HG02981 (cell line): Measurements from ENCODE around the gene PIWIL4.
A peak's percentile ranks its signal among the peaks of the same experiment; 100 is the strongest.

Experiments used
- ATAC-seq: cut with Tn5 transposase; IDR thresholded peaks from one replicate; pipeline ENCODE4 v1.9.1; 2021; ENCODE audit warnings: mild to moderate bottlenecking, moderate library complexity; ENCODE audit not compliant: unreplicated experiment

The PIWIL4 gene

GRCh38 chr11:94567181-94567670, at the start of gene PIWIL4:
Gene PIWIL4 (plus strand): TSS chr11:94567368. CDS start chr11:94567519, 151 bp downstream.
- ATAC-seq = no peak

GRCh38 chr11:94518300-94518699, 48.9 kb upstream of the PIWIL4 start:
- ATAC-seq = no peak

- peak; percentile 51 for ATAC-seq
Measured at GRCh38 chr11:94519478-94520084, 47.6 kb upstream of the PIWIL4 start.

- peak; percentile 67 for ATAC-seq
Measured at GRCh38 chr11:94521684-94522083, 45.5 kb upstream of the PIWIL4 start.

- ATAC-seq = no peak
Measured at GRCh38 chr11:94524341-94524740, 42.8 kb upstream of the PIWIL4 start.

- no peak for ATAC-seq
Measured at GRCh38 chr11:94525546-94526324, 41.4 kb upstream of the PIWIL4 start.

- ATAC-seq = no peak
Measured at GRCh38 chr11:94526645-94527438, 40.3 kb upstream of the PIWIL4 start.

- ATAC-seq = no peak
Measured at GRCh38 chr11:94528551-94528950, 38.6 kb upstream of the PIWIL4 start.

GRCh38 chr11:94532211-94532610, 35.0 kb upstream of the PIWIL4 start:
- no peak for ATAC-seq

GRCh38 chr11:94533206-94533605, 34.0 kb upstream of the PIWIL4 start:
- no peak for ATAC-seq

- ATAC-seq = no peak
Measured at GRCh38 chr11:94533696-94534630, 33.2 kb upstream of the PIWIL4 start.

GRCh38 chr11:94536386-94536785, 30.8 kb upstream of the PIWIL4 start:
- no peak for ATAC-seq

- ATAC-seq = no peak
Measured at GRCh38 chr11:94537031-94537600, 30.1 kb upstream of the PIWIL4 start.

- ATAC-seq = no peak
Measured at GRCh38 chr11:94539420-94539819, 27.7 kb upstream of the PIWIL4 start.

GRCh38 chr11:94543695-94544645, 23.2 kb upstream of the PIWIL4 start, which contains the start of gene FUT4:
Gene FUT4 (plus strand): TSS chr11:94543921. CDS start chr11:94544134, 213 bp downstream.
- peak; percentile 74 for ATAC-seq

GRCh38 chr11:94544646-94545263, 22.4 kb upstream of the PIWIL4 start:
- peak; percentile 6 for ATAC-seq

- ATAC-seq = no peak
Measured at GRCh38 chr11:94545264-94546161, 21.7 kb upstream of the PIWIL4 start.

- ATAC-seq = no peak
Measured at GRCh38 chr11:94546162-94546470, 21.1 kb upstream of the PIWIL4 start.
